ENCODE results near the gene MFN1.
A peak's percentile ranks its signal among the peaks of the same experiment; 100 is the strongest.

The MFN1 gene

DNA sequence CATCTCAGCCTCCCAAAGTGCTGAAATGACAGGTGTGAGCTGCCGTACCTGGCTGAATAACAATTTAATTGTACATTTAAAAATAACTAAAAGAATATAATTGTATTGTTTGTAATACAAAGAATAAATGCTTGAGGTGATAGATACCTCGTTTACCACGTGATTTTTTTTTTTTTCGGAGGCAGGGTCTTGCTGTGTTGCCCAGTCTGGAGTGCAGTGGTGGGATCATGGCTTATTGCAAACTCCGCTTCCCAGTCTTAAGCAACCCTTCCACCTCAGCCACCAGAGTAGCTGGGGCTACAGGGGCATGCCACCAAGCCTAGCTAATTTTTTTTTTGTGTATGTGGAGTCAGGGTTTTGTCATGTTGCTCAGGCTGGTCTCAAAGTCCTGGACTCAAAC lies 15.8 kb downstream of the MFN1 start:
- no peaks in the 10 kb centered on the region for H3K4me1 ChIP-seq (ENCODE audit: insufficient read depth, low read length)
- H3K27ac ChIP-seq (ENCODE audit: low read length): no peak overlapping the region
- H3K9ac ChIP-seq (ENCODE audit: low read depth, low read length): no peak overlapping the region
- H3K4me3 ChIP-seq (ENCODE audit: low read length): no peak overlapping the region
- peaks cover 84% of the 10 kb centered on the region for H3K36me3 ChIP-seq (ENCODE audit: insufficient read depth, low read depth, low read length)
- no peaks in the 10 kb centered on the region for H3K9me3 ChIP-seq (ENCODE audit: insufficient read depth, low read depth, low read length)
- H3K27me3 ChIP-seq (ENCODE audit: insufficient read depth, low read length): no peaks in the 10 kb centered on the region

DNA sequence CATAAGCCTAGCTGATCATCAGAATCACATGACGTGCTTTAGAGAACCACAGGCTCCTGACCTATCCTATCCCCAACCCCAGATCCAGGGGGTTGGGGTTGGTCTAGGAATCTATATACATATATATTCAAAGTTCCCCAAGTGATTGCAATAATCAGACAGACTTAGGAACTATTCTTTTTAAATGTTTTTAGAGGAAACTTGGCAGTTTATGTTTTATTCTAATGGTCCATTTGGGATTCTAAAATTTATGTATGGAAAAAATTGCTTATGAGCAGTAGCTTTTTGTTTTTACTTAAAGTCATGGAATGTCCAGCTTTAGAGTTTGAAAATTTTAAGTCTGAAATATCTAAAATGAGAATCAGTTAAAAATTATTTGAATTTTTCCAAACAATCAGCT lies 22.1 kb downstream of the MFN1 start:
- no peak overlapping the region for H3K4me3 ChIP-seq (ENCODE audit: low read length)
- H3K27ac ChIP-seq (ENCODE audit: low read length): no peak overlapping the region
- H3K9ac ChIP-seq (ENCODE audit: low read depth, low read length): no peak overlapping the region
- H3K9me3 ChIP-seq (ENCODE audit: insufficient read depth, low read depth, low read length): no peaks in the 10 kb centered on the region
- H3K4me1 ChIP-seq (ENCODE audit: insufficient read depth, low read length): no peaks in the 10 kb centered on the region
- H3K27me3 ChIP-seq (ENCODE audit: insufficient read depth, low read length): no peaks in the 10 kb centered on the region
- H3K36me3 ChIP-seq (ENCODE audit: insufficient read depth, low read depth, low read length): peaks cover 43% of the 10 kb centered on the region

- Histone ChIP-seq H3K36me3 (ENCODE audit: insufficient read depth, low read depth, low read length) (peaks cover 37% of the 10 kb centered on the region), H3K4me3 (ENCODE audit: low read length) (no peak overlapping the region), H3K4me1 (ENCODE audit: insufficient read depth, low read length) (no peaks in the 10 kb centered on the region), H3K9ac (ENCODE audit: low read depth, low read length) (no peak overlapping the region), H3K9me3 (ENCODE audit: insufficient read depth, low read depth, low read length) (no peaks in the 10 kb centered on the region), H3K27ac (ENCODE audit: low read length) (no peak overlapping the region), H3K27me3 (ENCODE audit: insufficient read depth, low read length) (no peaks in the 10 kb centered on the region)
Measured at GRCh38 chr3:179373938-179374337, 26.4 kb downstream of the MFN1 start.

GRCh38 chr3:179375091-179375999 lies 27.8 kb downstream of the MFN1 start:
- Histone ChIP-seq H3K4me1 (ENCODE audit: insufficient read depth, low read length) (no peaks in the 10 kb centered on the region), H3K27ac (ENCODE audit: low read length) (no peak overlapping the region), H3K36me3 (ENCODE audit: insufficient read depth, low read depth, low read length) (peaks cover 42% of the 10 kb centered on the region), H3K4me3 (ENCODE audit: low read length) (no peak overlapping the region), H3K9ac (ENCODE audit: low read depth, low read length) (no peak overlapping the region), H3K9me3 (ENCODE audit: insufficient read depth, low read depth, low read length) (no peaks in the 10 kb centered on the region), H3K27me3 (ENCODE audit: insufficient read depth, low read length) (no peaks in the 10 kb centered on the region)

DNA sequence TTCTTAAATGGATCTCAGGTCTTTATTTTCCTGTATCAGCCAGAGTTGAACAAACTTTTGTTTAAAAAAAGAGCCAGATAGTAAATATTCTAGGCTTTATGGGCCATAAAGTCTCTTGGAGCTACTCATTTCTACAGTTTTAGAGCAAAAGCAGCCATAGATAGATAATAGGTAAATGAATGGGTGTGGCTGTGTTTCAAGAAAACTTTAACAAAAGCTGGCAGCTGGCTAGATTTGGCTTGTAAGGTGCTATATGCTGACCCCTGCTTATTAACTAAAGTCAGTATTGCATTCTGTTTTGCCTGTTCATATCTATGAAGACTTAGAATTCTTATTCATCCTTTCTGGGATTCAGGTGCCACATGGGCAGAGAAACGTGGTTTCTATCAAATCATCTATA lies 29.0 kb downstream of the MFN1 start:
- Histone ChIP-seq H3K4me3 (ENCODE audit: low read length) (no peak overlapping the region), H3K36me3 (ENCODE audit: insufficient read depth, low read depth, low read length) (peaks cover 52% of the 10 kb centered on the region), H3K9ac (ENCODE audit: low read depth, low read length) (no peak overlapping the region), H3K9me3 (ENCODE audit: insufficient read depth, low read depth, low read length) (no peaks in the 10 kb centered on the region), H3K27ac (ENCODE audit: low read length) (no peak overlapping the region), H3K27me3 (ENCODE audit: insufficient read depth, low read length) (no peaks in the 10 kb centered on the region), H3K4me1 (ENCODE audit: insufficient read depth, low read length) (no peaks in the 10 kb centered on the region)

- Histone ChIP-seq H3K27me3 (ENCODE audit: insufficient read depth, low read length) (no peaks in the 10 kb centered on the region), H3K27ac (ENCODE audit: low read length) (no peak overlapping the region), H3K4me1 (ENCODE audit: insufficient read depth, low read length) (no peaks in the 10 kb centered on the region), H3K9ac (ENCODE audit: low read depth, low read length) (no peak overlapping the region), H3K36me3 (ENCODE audit: insufficient read depth, low read depth, low read length) (peaks cover 66% of the 10 kb centered on the region), H3K4me3 (ENCODE audit: low read length) (no peak overlapping the region), H3K9me3 (ENCODE audit: insufficient read depth, low read depth, low read length) (no peaks in the 10 kb centered on the region)
Measured at GRCh38 chr3:179391906-179392305, 44.4 kb downstream of the MFN1 start.

DNA sequence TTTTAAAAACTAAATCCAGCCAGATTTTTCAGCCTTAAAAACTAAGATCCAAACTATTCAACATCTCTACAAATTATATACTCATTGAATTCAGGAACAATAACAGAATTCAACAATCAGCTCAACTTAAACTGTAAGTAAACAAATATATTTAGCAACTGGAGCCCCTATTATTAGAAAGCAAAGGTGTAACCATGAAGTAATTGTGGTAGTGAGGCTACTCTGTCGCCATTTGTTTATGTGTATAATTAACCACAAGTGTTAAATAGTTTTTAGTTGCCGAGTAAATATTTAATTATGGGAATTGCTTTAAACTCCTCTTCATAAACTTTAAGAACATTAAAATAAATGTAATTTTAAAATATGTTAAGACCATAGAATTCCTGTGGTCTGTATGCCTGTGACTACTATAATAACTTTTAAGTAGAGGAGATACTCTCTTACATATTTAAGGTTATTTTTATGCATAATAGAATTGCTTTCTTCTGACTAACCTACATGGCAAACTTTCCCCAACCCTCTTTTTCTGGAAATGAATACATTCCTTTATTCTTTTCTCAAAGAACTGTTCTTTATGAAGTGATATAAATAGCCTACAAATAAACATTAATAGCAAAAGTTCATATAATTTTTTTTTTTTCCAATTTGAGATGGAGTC lies 51.2 kb downstream of the MFN1 start:
- Histone ChIP-seq H3K9me3 (ENCODE audit: insufficient read depth, low read depth, low read length) (no peaks in the 10 kb centered on the region), H3K27me3 (ENCODE audit: insufficient read depth, low read length) (no peaks in the 10 kb centered on the region), H3K9ac (ENCODE audit: low read depth, low read length) (no peak overlapping the region), H3K36me3 (ENCODE audit: insufficient read depth, low read depth, low read length) (peaks cover 35% of the 10 kb centered on the region), H3K27ac (ENCODE audit: low read length) (no peak overlapping the region), H3K4me3 (ENCODE audit: low read length) (no peak overlapping the region), H3K4me1 (ENCODE audit: insufficient read depth, low read length) (peaks cover 19% of the 10 kb centered on the region)

DNA sequence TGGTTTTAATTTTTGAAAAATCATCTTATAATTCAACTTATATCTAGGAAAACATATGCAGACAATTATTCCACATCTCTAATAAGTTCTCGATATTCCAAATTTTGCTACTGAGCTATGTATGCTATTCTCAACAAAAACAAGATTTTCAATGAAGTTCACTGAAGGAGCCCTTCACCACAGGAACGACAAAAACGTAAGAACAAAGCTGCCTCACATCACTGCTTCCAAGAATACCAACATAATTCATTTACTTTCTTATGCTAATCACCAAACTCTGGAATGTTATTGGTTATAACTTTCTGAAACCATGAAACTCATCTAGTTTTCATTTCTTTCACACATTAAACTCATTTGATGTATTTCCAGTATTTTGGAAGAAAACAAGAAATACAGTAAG lies 54.1 kb downstream of the MFN1 start:
- H3K4me1 ChIP-seq (ENCODE audit: insufficient read depth, low read length): peaks cover 26% of the 10 kb centered on the region
- H3K27me3 ChIP-seq (ENCODE audit: insufficient read depth, low read length): no peaks in the 10 kb centered on the region
- no peaks in the 10 kb centered on the region for H3K9me3 ChIP-seq (ENCODE audit: insufficient read depth, low read depth, low read length)
- H3K4me3 ChIP-seq (ENCODE audit: low read length): no peak overlapping the region
- no peak overlapping the region for H3K9ac ChIP-seq (ENCODE audit: low read depth, low read length)
- no peak overlapping the region for H3K27ac ChIP-seq (ENCODE audit: low read length)
- H3K36me3 ChIP-seq (ENCODE audit: insufficient read depth, low read depth, low read length): peaks cover 16% of the 10 kb centered on the region

GRCh38 chr3:179402963-179403362 lies 55.5 kb downstream of the MFN1 start:
- H3K9ac ChIP-seq (ENCODE audit: low read depth, low read length): peak overlapping the region; percentile 33; the same call in 1 of the 2 replicates
- no peaks in the 10 kb centered on the region for H3K27me3 ChIP-seq (ENCODE audit: insufficient read depth, low read length)
- H3K4me3 ChIP-seq (ENCODE audit: low read length): no peak overlapping the region
- peaks cover 26% of the 10 kb centered on the region for H3K4me1 ChIP-seq (ENCODE audit: insufficient read depth, low read length)
- H3K27ac ChIP-seq (ENCODE audit: low read length): peak overlapping the region; percentile 42
- H3K36me3 ChIP-seq (ENCODE audit: insufficient read depth, low read depth, low read length): peaks cover 9% of the 10 kb centered on the region; the same call in 1 of the 2 replicates
- no peaks in the 10 kb centered on the region for H3K9me3 ChIP-seq (ENCODE audit: insufficient read depth, low read depth, low read length)

- Histone ChIP-seq H3K4me1 (ENCODE audit: insufficient read depth, low read length) (peaks cover 26% of the 10 kb centered on the region), H3K27ac (ENCODE audit: low read length) (no peak overlapping the region), H3K27me3 (ENCODE audit: insufficient read depth, low read length) (no peaks in the 10 kb centered on the region), H3K9ac (ENCODE audit: low read depth, low read length) (no peak overlapping the region; the same call in 1 of the 2 replicates), H3K4me3 (ENCODE audit: low read length) (no peak overlapping the region), H3K36me3 (ENCODE audit: insufficient read depth, low read depth, low read length) (peaks cover 9% of the 10 kb centered on the region; the same call in 1 of the 2 replicates), H3K9me3 (ENCODE audit: insufficient read depth, low read depth, low read length) (no peaks in the 10 kb centered on the region)
Measured at GRCh38 chr3:179404307-179404706, 56.8 kb downstream of the MFN1 start.

DNA sequence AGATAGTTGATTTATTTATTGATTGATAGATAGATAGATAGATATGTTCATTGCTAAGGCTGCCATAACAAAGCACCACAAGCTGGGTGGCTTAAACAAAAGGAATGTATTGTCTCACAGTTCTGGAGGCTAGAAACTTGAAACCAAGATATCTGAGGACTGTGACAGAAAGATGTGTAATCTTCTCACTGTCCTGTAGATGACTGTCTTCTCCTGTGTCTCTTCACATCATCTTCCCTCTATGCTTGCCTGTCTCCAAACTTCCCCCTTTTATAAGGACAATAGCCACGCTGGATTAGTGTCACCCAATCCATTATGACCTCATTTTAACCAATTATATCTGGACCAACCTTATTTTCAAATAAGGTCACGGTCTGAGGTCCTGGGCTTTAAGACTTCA lies 62.8 kb downstream of the MFN1 start:
- Histone ChIP-seq H3K9me3 (ENCODE audit: insufficient read depth, low read depth, low read length) (no peaks in the 10 kb centered on the region), H3K9ac (ENCODE audit: low read depth, low read length) (no peak overlapping the region), H3K4me1 (ENCODE audit: insufficient read depth, low read length) (no peaks in the 10 kb centered on the region), H3K27ac (ENCODE audit: low read length) (no peak overlapping the region), H3K4me3 (ENCODE audit: low read length) (no peak overlapping the region), H3K36me3 (ENCODE audit: insufficient read depth, low read depth, low read length) (no peaks in the 10 kb centered on the region), H3K27me3 (ENCODE audit: insufficient read depth, low read length) (no peaks in the 10 kb centered on the region)

DNA sequence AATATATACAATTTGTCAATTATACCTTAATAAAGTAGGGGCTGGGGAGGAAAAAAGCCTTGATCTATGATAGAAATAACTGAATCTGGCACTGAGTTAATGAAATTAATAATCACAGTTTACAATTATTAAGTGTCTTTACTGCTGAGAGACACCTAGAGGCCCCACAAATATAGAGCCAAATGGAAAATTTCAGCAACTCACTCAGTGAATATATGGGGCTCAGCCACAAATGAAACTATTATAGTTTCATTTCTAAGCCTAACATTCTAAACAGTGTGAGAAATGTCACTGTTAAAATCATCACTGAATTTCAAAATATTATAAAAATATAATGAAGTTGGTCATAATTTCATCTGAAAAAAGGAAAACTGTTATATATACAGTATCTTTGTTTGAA lies 63.5 kb downstream of the MFN1 start:
- Histone ChIP-seq H3K27me3 (ENCODE audit: insufficient read depth, low read length) (no peaks in the 10 kb centered on the region), H3K36me3 (ENCODE audit: insufficient read depth, low read depth, low read length) (no peaks in the 10 kb centered on the region), H3K27ac (ENCODE audit: low read length) (no peak overlapping the region), H3K9me3 (ENCODE audit: insufficient read depth, low read depth, low read length) (no peaks in the 10 kb centered on the region), H3K4me3 (ENCODE audit: low read length) (no peak overlapping the region), H3K4me1 (ENCODE audit: insufficient read depth, low read length) (no peaks in the 10 kb centered on the region), H3K9ac (ENCODE audit: low read depth, low read length) (no peak overlapping the region)

All from iPS-20b (cell line).